Breast epithelium (tissue), 3 donors: ENCODE measurements around the gene PPP1R12B.

Source experiments
- CTCF ChIP-seq, 3 donors: fragments of 450-650 bp; IDR thresholded peaks; one replicate each; pipeline ENCODE4 v1.5.1; 2016 to 2017; ENCODE audit warnings: antibody characterized with exemption in 3 of 3, mild to moderate bottlenecking in 3 of 3, moderate library complexity in 3 of 3
- POLR2A ChIP-seq: fragments of 450-650 bp; IDR thresholded peaks from one replicate; pipeline ENCODE4 v1.6.1; 2016; ENCODE audit warnings: antibody characterized with exemption, mild to moderate bottlenecking, moderate library complexity
- POLR2AphosphoS5 ChIP-seq, 3 donors: sonication (generic); formaldehyde crosslinking; IDR thresholded peaks; one replicate each; pipeline ENCODE4 v1.6.1; 2017; ENCODE audit warnings: antibody characterized with exemption in 3 of 3

GRCh38 chr1:202531472-202531811 lies 182.9 kb downstream of the PPP1R12B start:
- TF ChIP-seq CTCF (IDR thresholded peaks at IDR 0.05) = no peak
- TF ChIP-seq POLR2A = no peak
- TF ChIP-seq POLR2AphosphoS5 (IDR thresholded peaks at IDR 0.05) = no peak
